ENCODE measurements around the gene RAB11B.
"Not testable (repeated sequence)": the region's sequence is repeated elsewhere in the genome, so short reads cannot be mapped to it uniquely, and the experiment has no call there.

Gene RAB11B

DNA sequence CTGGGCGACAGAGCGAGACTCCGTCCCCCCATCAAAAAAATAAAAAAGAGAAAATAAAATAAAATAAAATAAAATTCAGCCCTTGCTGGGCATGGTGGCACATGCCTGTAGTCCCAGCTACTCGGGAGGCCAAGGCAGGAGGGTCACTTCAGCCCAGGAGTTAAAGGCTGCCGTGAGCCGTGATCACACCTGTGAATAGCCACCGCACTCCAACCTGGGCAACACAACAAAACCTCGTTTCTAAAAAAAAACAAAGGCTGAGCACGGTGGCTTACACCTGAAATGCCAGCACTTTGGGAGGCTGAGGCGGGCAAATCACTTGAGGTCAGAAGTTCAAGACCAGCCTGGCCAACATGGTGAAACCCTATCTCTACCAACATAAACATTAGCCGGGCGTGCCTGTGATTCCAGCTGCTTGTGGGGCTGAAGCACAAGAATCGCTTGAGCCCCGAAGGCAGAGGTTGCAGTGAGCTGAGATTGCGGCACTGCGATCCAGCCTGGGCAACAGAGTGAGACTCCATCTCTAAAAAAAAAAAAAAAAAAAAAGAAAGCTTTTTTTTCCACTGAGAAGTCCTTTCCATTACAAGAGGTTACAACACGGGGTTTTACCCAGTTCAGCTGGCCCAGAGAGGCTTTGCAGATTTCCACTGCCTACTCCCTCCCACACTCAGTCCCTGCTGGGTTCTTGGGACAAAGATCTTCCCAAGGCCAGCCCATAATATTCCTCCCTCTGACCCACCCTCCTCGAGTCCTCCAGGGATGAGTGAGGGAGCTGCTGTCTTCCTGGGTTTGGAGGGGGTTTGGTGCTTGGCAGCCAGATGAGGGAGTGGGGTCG lies 19.8 kb upstream of the RAB11B start:
- no peak for DNase-seq (ENCODE audit: low read depth)

DNA sequence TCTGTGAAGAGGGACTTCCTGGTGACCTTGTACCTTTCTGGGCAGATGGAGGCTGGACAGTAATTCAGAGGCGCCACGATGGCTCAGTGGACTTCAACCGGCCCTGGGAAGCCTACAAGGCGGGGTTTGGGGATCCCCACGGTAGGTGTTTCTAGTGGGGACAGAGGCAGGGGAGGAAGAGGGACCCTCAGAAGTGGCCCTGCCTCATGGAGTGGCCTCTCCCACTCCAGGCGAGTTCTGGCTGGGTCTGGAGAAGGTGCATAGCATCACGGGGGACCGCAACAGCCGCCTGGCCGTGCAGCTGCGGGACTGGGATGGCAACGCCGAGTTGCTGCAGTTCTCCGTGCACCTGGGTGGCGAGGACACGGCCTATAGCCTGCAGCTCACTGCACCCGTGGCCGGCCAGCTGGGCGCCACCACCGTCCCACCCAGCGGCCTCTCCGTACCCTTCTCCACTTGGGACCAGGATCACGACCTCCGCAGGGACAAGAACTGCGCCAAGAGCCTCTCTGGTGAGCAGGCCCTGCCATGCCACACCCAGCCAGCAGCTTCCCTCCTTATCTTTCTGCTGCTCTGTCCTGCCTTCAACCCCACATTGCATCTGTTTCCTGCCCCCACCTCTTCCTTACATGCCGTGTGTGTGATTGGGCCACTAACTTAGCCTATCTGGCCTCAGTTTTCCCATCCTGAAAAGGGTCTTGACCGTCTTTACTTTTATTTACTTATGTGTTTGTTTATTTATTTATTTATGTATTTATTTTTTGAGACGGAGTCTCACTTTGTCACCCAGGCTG lies 19.0 kb upstream of the RAB11B start:
- DNase-seq (ENCODE audit: low read depth): no peak

DNA sequence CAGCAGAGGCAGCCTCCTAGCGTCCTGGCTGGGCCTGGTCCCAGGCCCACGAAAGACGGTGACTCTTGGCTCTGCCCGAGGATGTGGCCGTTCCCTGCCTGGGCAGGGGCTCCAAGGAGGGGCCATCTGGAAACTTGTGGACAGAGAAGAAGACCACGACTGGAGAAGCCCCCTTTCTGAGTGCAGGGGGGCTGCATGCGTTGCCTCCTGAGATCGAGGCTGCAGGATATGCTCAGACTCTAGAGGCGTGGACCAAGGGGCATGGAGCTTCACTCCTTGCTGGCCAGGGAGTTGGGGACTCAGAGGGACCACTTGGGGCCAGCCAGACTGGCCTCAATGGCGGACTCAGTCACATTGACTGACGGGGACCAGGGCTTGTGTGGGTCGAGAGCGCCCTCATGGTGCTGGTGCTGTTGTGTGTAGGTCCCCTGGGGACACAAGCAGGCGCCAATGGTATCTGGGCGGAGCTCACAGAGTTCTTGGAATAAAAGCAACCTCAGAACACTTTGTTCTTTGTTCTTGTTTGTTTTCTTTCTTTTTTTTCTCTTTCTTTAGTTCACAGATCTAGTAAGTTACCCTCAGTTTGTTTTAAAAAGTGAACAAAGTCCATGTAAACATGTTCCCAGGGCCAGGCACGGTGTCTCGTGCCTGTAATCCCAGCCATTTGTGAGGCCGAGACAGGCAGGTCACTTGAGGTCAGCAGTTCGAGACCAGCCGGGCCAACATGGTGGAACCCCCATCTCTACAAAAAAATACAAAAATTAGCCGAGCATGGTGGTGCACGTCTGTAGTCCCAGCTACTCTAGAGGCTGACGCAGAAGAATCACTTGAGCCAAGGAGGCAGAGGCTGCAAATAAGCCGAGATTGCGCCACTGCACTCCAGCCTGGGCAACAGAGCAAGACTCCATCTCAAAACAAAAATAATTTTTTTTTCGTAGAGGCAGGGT lies 16.0 kb upstream of the RAB11B start:
- no peak for DNase-seq (ENCODE audit: low read depth)

DNA sequence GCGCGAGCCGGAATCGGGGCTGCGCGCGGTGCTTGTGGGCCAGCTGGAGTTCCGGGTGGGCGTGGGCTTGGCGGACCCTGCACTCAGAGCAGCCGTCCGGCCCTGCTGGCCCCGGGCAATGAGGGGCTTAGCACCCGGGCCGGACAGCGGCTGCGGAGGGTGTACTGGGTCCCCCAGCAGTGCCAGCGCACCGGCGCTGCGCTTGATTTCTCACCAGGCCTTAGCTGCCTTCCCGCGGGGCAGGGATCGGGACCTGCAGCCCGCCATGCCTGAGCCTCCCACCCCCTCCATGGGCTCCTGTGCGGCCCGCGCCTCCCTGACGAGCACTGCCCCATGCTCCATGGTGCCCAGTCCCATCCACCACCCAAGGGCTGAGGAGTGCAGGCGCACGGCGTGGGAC lies 14.4 kb upstream of the RAB11B start:
- not testable (repeated sequence) for DNase-seq (ENCODE audit: low read depth)

DNA sequence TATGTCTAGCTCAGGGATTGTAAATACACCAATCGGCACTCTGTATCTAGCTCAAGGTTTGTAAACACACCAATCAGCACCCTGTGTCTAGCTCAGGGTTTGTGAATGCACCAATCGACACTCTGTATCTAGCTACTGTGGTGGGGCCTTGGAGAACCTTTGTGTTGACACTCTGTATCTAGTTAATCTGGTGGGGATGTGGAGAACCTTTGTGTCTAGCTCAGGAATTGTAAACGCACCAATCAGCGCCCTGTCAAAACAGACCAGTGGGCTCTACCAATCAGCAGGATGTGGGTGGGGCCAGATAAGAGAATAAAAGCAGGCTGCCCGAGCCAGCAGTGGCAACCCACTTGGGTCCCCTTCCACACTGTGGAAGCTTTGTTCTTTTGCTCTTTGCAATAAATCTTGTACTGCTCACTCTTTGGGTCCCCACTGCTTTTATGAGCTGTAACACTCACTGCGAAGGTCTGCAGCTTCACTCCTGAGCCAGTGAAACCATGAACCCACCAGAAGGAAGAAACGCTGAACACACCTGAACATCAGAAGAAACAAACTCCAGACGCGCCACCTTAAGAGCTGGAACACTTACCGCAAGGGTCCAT lies 13.7 kb upstream of the RAB11B start:
- not testable (repeated sequence) for DNase-seq (ENCODE audit: low read depth)

DNA sequence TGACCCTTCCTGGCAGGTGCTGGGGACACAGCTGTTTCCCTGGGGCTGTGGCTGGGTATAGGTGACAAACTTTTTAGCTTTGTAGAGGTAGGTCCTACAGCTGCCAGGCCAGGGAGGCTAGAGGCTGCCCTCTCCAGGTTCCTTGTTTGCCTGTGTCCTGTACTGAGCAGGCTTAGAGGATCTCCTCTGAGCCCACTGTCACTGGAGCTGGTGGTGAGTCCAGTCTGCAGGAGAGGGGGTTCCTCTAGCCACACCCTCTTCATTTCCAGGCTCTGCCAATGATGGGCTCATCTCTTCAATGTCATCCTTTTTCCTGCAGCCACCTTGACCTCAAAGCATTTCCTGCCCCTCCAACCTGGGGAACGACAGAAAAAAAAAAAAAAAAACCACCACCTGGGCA lies 12.6 kb upstream of the RAB11B start:
- DNase-seq (ENCODE audit: low read depth): no peak

DNA sequence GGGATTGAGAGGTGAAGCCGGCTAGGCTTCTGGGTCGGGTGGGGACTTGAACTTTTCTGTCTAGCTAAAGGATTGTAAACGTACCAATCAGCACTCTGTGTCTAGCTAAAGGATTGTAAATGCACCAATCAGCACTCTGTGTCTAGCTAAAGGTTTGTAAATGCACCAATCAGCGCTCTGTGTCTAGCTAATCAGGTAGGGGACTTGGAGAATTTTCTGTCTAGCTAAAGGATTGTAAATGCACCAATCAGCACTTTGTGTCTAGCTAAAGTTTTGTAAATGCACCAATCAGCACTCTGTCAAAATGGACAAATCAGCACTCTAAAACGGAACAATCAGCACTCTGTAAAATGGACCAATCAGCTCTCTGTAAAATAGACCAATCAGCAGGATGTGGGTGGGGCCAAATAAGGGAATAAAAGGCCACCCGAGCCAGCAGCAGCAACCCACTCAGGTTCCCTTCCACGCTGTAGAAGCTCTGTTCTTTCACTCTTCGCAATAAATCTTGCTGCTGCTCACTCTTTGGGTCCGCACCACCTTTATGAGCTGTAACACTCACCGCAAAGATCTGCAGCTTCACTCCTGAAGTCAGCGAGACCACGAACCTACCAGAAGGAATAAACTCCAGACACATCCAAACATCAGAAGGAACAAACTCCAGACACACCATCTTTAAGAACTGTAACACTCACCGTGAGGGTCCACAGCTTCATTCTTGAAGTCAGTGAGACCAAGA lies 10.8 kb upstream of the RAB11B start:
- not testable (repeated sequence) for DNase-seq (ENCODE audit: low read depth)

DNA sequence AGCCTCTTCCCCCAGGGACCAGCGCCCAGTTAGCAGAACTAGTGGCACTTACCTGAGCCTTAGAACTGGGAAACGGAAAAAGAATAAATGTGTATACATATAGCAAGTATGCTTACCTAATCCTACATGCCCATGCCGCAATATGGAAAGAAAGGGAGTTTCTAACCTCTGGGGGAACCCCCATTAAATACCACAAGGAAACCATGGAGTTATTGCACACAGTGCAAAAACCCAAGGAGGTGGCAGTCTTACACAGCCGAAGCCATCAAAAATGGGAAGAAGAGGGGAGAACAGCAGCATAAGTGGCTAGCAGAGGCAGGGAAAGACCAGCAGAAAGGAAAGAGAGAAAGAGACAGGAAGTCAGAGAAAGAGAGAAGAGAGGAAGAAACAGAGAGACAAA lies 5.6 kb upstream of the RAB11B start:
- not testable (repeated sequence) for DNase-seq (ENCODE audit: low read depth)

DNA sequence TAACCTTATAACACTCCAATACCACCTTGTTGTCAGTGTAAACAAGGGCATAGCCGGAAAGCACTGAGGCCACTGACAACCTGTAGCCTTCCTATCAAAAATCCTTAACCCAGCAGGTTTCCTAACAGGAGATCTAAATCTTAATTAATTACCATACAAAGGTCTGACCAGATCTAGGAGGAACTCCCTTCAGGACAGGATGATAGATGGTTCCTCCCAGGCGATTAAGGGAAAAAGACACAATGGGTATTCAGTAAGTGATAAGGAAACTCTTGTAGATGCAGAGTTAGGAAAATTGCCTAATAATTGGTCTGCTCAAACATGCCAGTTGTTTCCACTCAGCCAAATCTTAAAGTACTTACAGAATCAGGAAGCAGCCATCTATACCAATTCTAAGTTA lies 5.1 kb upstream of the RAB11B start:
- not testable (repeated sequence) for DNase-seq (ENCODE audit: low read depth)

DNA sequence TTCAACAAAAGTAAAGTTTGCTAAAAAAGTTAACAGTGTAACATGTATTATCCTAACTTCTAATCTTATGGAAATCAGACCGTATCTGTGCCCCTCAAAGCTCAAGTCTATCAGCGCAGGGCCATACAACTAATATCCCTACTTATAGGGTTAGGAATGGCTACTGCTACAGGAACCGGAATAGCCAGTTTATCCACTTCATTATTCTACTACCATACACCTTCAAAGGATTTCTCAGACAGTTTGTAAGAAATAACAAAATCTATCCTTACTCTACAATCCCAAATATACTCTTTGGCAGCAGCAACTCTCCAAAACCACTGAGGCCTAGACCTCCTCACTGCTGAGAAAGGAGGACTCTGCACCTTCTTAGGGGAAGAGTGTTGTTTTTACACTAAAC lies 4.6 kb upstream of the RAB11B start:
- not testable (repeated sequence) for DNase-seq (ENCODE audit: low read depth)

DNA sequence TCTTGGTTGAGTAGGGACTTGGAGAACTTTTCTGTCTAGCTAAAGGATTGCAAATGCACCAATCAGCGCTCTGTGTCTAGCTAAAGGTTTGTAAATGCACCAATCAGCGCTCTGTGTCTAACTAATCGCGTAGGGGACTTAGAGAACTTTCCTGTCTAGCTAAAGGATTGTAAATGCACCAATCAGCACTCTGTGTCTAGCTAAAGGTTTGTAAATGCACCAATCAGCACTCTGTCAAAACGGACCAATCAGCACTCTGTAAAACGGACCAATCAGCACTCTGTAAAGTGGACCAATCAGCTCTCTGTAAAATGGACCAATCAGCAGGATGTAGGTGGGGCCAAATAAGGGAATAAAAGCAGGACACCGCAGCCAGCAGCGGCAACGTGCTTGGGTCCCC lies 3.7 kb upstream of the RAB11B start:
- not testable (repeated sequence) for DNase-seq (ENCODE audit: low read depth)

DNA sequence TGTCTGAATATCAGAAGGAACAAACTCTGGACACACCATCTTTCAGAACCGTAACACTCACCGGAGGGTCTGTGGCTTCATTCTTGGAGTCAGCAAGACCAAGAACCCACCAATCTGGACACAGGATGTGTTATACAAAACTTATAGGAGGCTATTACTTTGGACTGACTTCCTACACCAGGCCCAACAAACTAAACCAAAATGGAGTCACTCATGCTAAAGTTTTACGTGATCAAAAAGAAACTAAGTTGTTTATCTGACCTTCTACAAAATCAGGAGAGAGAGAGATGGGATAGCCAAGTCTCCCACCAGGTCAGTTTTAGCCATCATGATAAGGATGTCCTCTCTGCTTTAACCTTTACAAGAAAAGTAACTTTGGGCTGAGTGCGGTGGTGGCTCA lies 3.2 kb upstream of the RAB11B start:
- DNase-seq (ENCODE audit: low read depth): no peak

DNA sequence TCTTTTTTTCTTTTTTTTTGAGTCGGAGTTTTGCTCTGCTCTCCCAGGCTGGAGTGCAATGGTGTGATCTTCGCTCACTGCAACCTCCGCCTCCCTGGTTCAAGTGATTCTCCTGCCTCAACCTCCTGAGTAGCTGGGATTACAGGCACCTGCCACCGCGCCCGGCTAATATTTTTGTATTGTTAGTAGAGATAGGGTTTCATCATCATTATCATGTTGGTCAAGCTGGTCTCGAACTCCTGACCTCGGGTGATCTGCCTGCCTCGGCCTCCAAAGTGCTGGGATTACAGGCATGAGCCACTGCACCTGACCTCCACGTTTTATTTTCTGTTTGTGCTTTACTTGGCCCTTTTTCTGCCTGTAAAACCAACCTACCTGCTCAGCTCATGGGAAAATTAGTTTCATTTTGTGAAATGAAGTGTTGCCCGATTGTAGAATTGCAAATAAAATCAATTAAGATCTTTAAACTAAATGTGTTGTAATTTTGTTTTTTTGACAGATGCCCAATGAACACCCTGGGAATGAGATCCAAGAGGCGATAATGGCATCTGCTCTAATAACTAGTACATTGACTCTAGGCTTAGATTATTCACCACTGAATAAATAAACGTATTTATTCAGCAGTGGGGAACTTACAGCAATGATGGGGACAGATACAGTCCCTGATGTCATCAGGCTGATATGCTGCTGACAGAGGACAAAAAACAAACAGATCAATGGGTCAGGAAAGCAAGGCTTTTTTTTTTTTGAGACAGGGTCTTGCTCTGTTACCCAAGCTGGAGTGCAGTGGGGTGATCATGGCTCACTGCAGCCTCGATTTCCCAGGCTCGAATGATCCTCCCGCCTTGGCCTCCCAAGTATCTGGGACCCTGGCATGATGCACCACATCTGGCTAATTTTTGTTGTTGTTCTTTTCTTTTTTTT lies 2.2 kb upstream of the RAB11B start:
- DNase-seq (ENCODE audit: low read depth): no peak

DNA sequence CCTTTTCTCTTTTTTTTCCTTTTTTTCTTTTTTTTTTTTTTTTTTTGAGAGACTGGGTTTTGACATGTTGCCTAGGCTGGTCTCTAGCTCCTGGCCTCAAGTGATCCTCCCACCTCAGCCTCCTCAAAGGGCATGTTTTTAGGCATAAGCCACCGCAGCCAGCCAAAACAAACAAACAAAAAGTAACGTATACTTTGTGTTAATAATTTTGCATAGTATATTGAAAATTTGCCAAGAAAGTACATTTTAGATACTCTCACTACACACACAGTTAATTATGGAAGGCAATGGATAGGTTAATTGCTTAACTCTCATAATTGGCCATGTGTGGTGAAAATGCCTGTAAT lies 1.6 kb upstream of the RAB11B start:
- DNase-seq (ENCODE audit: low read depth): no peak

DNA sequence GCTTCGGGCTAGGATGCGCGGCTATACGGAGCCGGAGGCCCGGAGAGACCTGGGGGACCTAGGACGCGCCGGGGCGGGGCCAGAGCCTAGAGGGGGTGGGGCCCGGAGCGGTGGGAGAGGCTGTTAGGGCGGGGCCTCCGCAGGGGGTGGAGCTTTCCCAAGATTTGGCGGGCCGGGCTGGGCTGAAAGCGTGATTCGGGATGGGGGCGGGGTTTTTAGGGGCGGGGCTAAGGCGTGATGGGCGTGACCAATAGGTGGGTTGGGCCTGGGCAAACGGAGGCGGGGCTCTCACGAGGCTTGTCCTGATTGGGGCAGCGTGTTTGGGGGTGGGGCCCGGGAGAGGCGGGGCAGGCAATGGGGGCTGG lies 439 bp downstream of the RAB11B start:
- peak; percentile 87 for DNase-seq (ENCODE audit: low read depth)

DNA sequence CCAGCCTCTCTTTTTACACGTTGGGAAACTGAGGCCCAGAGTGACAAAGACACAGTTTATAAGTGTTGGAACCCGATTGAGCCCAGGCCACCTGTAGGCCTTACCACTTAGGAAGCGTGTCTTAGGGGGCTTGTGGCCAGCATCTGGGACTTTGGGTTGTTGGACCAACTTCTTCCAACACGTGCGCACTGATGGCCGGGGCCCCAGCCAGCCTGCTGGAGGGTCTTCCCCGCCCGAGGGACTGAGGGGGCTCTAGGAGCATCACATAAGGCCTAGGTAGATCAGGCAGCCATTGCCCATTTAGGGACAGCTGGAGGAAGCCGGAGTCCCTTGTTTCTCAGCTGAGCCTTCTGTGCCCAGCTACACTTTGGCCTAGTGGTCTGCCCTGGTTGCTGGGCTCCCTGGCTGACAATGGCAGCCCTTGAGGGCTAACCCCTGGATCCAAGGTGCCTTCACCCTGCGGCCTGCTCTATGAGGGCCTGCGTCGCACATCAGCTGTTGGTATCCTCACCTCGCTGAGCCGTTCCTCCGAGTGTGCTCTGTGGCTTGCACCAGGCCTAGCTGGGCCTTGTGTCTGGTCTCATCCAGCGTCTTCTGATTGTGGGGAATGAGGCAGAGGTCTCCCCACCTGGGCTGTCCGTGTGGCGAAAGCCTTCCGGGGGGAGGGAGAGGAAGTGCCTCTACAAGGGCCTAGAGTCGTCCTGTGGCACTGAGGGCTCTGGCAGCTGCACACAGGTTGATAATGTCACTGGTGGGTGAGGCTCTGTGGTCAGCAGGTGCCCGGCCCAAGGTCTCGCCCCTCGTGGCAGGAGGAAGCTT lies 1.2 kb downstream of the RAB11B start:
- DNase-seq (ENCODE audit: low read depth): no peak

DNA sequence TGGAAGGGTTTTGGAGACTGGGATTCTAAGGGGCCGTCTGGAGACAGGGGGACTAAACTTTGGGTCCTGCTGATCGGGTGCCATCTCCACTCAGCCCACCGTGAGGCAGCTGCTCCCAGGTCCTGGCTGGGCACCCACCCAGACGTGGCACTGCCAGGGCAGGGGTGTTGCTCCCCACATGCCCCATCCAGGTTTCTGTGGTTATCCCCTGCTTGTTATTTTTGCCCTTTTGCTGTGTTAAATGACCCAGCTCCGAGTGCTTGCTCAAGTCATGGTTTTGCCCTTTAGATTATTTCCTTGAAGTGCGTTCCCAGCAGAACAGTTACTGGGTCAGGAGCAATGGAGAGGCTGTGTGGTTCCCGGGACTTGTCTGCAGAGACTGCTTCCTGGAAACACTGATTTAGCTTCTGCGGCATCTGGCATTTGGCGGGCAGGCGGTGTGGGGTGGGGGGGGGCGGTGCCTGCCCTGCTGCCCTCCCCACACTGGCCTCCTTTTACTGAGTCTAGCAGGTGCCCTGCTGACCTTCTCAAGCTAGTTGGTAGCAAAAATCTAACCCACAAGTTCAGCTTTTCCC lies 1.9 kb downstream of the RAB11B start:
- no peak for DNase-seq (ENCODE audit: low read depth)

DNA sequence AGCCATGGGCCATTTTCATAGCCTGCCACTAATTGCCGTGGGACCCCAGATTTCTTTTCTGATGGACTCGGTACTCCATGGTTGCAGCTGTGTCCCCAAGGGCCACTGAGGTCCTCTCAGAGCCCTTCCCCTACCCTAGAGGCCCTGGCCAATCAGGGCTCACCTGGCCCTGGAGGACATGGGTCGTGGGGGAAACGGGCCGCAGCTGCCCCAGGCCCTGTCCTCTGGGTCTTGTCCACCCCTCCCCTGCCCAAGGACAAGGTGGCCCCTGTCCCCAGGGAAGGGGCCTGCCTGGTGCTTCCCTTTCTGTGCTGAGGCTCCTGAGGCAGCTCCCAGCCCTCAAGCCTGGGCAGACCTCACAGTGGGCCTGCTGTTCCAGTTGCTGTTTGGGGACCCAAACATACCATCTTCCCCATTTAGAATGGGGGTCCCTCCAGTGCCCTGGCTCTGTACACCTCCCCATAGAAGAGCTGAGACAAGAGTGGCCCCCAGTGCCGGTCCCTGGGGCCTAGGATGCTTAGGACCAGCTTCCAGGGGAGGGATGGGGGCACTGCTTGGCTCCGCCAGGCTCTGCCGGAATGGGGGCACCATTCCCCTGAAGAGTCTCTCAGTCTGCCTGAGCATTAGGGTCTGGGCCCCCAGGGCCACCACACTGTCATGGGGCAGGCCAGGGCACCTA lies 3.2 kb downstream of the RAB11B start:
- no peak for DNase-seq (ENCODE audit: low read depth)
